Measurements from ENCODE around the gene VPS8.
A peak's percentile ranks its signal among the peaks of the same experiment; 100 is the strongest.

The VPS8 gene

GRCh38 chr3:184811034-184811433 lies 932 bp upstream of the VPS8 start:
- Histone ChIP-seq H3K4me2 (ENCODE audit: low read length) (no peak overlapping the region), H3K9ac (ENCODE audit: low read length) (no peak overlapping the region), H4K20me1 (ENCODE audit: insufficient read depth, low read length) (no peaks in the 10 kb centered on the region), H3K4me3 (ENCODE audit: low read depth, low read length, poor library complexity, severe bottlenecking) (no peak overlapping the region), H3K9me2 (ENCODE audit: low read depth, low read length) (no peaks in the 10 kb centered on the region), H3K36me3 (ENCODE audit: insufficient read depth, low read length) (no peaks in the 10 kb centered on the region; the same call in 1 of the 2 replicates), H2AFZ (ENCODE audit: low read length) (peak overlapping the region; percentile 86), H3K79me2 (ENCODE audit: insufficient read depth, low read length) (peaks cover 14% of the 10 kb centered on the region), H3K27me3 (ENCODE audit: insufficient read depth, low read length) (no peaks in the 10 kb centered on the region), H3F3A (ENCODE audit: insufficient read depth, low read length) (no peaks in the 10 kb centered on the region), H3K9me3 (ENCODE audit: low read length) (no peaks in the 10 kb centered on the region), H3K4me1 (ENCODE audit: insufficient read depth, low read length, severe bottlenecking) (peaks cover 25% of the 10 kb centered on the region), H3K27ac (ENCODE audit: low read depth, low read length, poor library complexity, severe bottlenecking) (no peak overlapping the region)
- TF ChIP-seq, protein P1, sequence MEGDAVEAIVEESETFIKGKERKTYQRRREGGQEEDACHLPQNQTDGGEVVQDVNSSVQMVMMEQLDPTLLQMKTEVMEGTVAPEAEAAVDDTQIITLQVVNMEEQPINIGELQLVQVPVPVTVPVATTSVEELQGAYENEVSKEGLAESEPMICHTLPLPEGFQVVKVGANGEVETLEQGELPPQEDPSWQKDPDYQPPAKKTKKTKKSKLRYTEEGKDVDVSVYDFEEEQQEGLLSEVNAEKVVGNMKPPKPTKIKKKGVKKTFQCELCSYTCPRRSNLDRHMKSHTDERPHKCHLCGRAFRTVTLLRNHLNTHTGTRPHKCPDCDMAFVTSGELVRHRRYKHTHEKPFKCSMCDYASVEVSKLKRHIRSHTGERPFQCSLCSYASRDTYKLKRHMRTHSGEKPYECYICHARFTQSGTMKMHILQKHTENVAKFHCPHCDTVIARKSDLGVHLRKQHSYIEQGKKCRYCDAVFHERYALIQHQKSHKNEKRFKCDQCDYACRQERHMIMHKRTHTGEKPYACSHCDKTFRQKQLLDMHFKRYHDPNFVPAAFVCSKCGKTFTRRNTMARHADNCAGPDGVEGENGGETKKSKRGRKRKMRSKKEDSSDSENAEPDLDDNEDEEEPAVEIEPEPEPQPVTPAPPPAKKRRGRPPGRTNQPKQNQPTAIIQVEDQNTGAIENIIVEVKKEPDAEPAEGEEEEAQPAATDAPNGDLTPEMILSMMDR (IDR thresholded peaks at IDR 0.05; ENCODE audit: low read length): no peak
- TF ChIP-seq EZH2 (IDR thresholded peaks at IDR 0.05; ENCODE audit: borderline replicate concordance, low read length): no peak

DNA sequence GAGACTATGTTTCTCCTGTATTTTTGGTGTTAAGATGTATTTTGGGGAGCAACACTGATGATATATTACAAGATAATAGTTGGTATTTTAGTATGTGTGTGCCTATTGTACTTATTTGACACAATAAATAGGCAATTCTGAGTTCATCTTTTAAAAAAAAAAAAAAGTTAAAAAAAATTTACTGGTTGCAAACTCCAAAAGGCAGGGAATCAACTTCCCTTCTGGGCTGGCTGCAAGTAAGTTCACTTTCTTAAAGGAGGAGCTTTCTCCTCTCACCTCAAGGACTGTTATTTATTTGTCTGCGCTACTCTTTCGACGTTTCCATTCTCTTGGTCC lies 335 bp upstream of the VPS8 start:
- Histone ChIP-seq H3K9ac (ENCODE audit: low read length) (no peak overlapping the region), H3K79me2 (ENCODE audit: insufficient read depth, low read length) (peaks cover 14% of the 10 kb centered on the region), H3K4me1 (ENCODE audit: insufficient read depth, low read length, severe bottlenecking) (peaks cover 25% of the 10 kb centered on the region), H3K36me3 (ENCODE audit: insufficient read depth, low read length) (peaks cover 6% of the 10 kb centered on the region; the same call in 1 of the 2 replicates), H3K27me3 (ENCODE audit: insufficient read depth, low read length) (no peaks in the 10 kb centered on the region), H3K4me2 (ENCODE audit: low read length) (peak overlapping the region; percentile 16; the same call in 1 of the 2 replicates), H3K4me3 (ENCODE audit: low read depth, low read length, poor library complexity, severe bottlenecking) (peak overlapping the region; percentile 83), H3K9me2 (ENCODE audit: low read depth, low read length) (no peaks in the 10 kb centered on the region), H3K27ac (ENCODE audit: low read depth, low read length, poor library complexity, severe bottlenecking) (no peak overlapping the region), H3K9me3 (ENCODE audit: low read length) (no peaks in the 10 kb centered on the region), H3F3A (ENCODE audit: insufficient read depth, low read length) (no peaks in the 10 kb centered on the region), H2AFZ (ENCODE audit: low read length) (peak overlapping the region; percentile 86), H4K20me1 (ENCODE audit: insufficient read depth, low read length) (no peaks in the 10 kb centered on the region)
- TF ChIP-seq EZH2 (IDR thresholded peaks at IDR 0.05; ENCODE audit: borderline replicate concordance, low read length): no peak
- TF ChIP-seq, protein P1 (IDR thresholded peaks at IDR 0.05; ENCODE audit: low read length): no peak

- H3K27ac ChIP-seq (ENCODE audit: low read depth, low read length, poor library complexity, severe bottlenecking): no peak overlapping the region
- H3F3A ChIP-seq (ENCODE audit: insufficient read depth, low read length): no peaks in the 10 kb centered on the region
- no peak for TF ChIP-seq EZH2 (IDR thresholded peaks at IDR 0.05; ENCODE audit: borderline replicate concordance, low read length)
- TF ChIP-seq, protein P1 (IDR thresholded peaks at IDR 0.05; ENCODE audit: low read length): no peak
- no peaks in the 10 kb centered on the region for H3K9me3 ChIP-seq (ENCODE audit: low read length)
- H3K4me1 ChIP-seq (ENCODE audit: insufficient read depth, low read length, severe bottlenecking): peaks cover 25% of the 10 kb centered on the region
- peak overlapping the region; percentile 79 for H3K9ac ChIP-seq (ENCODE audit: low read length)
- H3K4me3 ChIP-seq (ENCODE audit: low read depth, low read length, poor library complexity, severe bottlenecking): peak overlapping the region; percentile 83
- peaks cover 8% of the 10 kb centered on the region; the same call in 1 of the 2 replicates for H3K36me3 ChIP-seq (ENCODE audit: insufficient read depth, low read length)
- H4K20me1 ChIP-seq (ENCODE audit: insufficient read depth, low read length): no peaks in the 10 kb centered on the region
- H3K79me2 ChIP-seq (ENCODE audit: insufficient read depth, low read length): peaks cover 14% of the 10 kb centered on the region
- H2AFZ ChIP-seq (ENCODE audit: low read length): no peak overlapping the region
- H3K9me2 ChIP-seq (ENCODE audit: low read depth, low read length): no peaks in the 10 kb centered on the region
- no peaks in the 10 kb centered on the region for H3K27me3 ChIP-seq (ENCODE audit: insufficient read depth, low read length)
- H3K4me2 ChIP-seq (ENCODE audit: low read length): peak overlapping the region; percentile 90
Measured at GRCh38 chr3:184812662-184813042, 686 bp downstream of the VPS8 start.

Data from OCI-LY1 (cell line).